ENCODE data around the gene CRTC1.

DNA sequence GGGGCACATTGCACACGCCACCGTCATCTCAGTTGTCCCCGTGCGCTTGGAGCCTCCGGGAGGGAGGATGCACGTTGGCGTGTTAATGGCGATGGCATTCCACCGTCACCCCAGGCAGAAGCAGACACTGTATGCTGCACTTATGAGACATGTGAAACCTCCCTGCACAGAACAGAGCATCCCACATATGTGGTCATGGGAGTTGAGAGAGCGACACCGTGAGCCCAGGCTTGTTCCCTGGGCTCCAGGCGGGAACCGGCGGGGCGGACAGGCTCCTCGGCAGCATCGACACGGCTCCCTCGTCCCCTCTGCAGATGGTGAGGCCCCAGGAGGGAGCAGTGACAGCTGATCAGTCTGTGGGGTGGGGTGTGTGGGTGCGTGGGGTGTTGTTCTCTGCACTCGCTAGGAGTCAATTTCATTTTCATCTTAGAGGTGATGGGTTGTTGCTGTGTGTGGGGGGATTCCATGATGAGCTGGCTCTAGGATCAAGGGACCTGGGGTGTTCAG lies 40.4 kb downstream of the CRTC1 start:
- TF ChIP-seq, protein P1, sequence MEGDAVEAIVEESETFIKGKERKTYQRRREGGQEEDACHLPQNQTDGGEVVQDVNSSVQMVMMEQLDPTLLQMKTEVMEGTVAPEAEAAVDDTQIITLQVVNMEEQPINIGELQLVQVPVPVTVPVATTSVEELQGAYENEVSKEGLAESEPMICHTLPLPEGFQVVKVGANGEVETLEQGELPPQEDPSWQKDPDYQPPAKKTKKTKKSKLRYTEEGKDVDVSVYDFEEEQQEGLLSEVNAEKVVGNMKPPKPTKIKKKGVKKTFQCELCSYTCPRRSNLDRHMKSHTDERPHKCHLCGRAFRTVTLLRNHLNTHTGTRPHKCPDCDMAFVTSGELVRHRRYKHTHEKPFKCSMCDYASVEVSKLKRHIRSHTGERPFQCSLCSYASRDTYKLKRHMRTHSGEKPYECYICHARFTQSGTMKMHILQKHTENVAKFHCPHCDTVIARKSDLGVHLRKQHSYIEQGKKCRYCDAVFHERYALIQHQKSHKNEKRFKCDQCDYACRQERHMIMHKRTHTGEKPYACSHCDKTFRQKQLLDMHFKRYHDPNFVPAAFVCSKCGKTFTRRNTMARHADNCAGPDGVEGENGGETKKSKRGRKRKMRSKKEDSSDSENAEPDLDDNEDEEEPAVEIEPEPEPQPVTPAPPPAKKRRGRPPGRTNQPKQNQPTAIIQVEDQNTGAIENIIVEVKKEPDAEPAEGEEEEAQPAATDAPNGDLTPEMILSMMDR (IDR thresholded peaks at IDR 0.05 in 8 of 11, conservative IDR thresholded peaks at IDR 0.05 in 3 of 11) = no peak
- TF ChIP-seq POLR2A (IDR thresholded peaks at IDR 0.05) (no peak), POLR2AphosphoS5 (IDR thresholded peaks at IDR 0.05) (no peak)
